Upper lobe of left lung (tissue), 4 donors: ENCODE measurements around the gene TBC1D32.
"Not testable (repeated sequence)": the region's sequence is repeated elsewhere in the genome, so short reads cannot be mapped to it uniquely, and the experiment has no call there.

Experiments
- CTCF ChIP-seq, 6 experiments: fragments of 450-650 bp in 4 of 6; fragments of 200-600 bp in 2 of 6; sonication (generic) in 2 of 6; IDR thresholded peaks; one replicate each; pipeline ENCODE4 v1.5.1; 2016 to 2019; ENCODE audit warnings: antibody characterized with exemption in 6 of 6
- EP300 ChIP-seq, 4 donors: sonication (generic); formaldehyde crosslinking; IDR thresholded peaks; one replicate each; pipeline ENCODE4 v1.5.1; 2017; ENCODE audit warnings: antibody characterized with exemption in 4 of 4, control low read depth in 2 of 4

- not testable (repeated sequence) for TF ChIP-seq CTCF, EP300 (IDR thresholded peaks at IDR 0.05)
Measured at GRCh38 chr6:121043706-121044105, 290.6 kb downstream of the TBC1D32 start.
